Measurements from ENCODE around the gene EEF1AKMT2. TPM values are rescaled to one million over a fixed set of nuclear protein-coding genes. Genes with fewer than 3 reads are reported as not detected.

The EEF1AKMT2 gene
- total and polyA plus RNA-seq, 9 of the 15 experiments (the other 6 are each of a cell fraction or from before 2014, with no cell fraction given), result 9.3 to 34.3 (median 23.7) TPM

GRCh38 chr10:124717911-124718741 lies 73.6 kb downstream of the EEF1AKMT2 start (continued):
- no peak for TF ChIP-seq ZNF699 (CRISPR knock-in tag; IDR thresholded peaks at IDR 0.05; ENCODE audit: insufficient replicate concordance)
- no peak for TF ChIP-seq PHTF2 (CRISPR knock-in tag; IDR thresholded peaks at IDR 0.05)
- no peak for TF ChIP-seq CHCHD3 (CRISPR knock-in tag; IDR thresholded peaks at IDR 0.05)
- TF ChIP-seq ZNF165 (CRISPR knock-in tag; IDR thresholded peaks at IDR 0.05; ENCODE audit: borderline replicate concordance), result no peak
- TF ChIP-seq ZNF407 (IDR thresholded peaks at IDR 0.05; ENCODE audit: low read depth), result no peak
- peak; percentile 61; the same call in 1 of the 2 replicates for TF ChIP-seq MTA1 (IDR thresholded peaks at IDR 0.05; ENCODE audit: borderline replicate concordance)
- peak; percentile 59 for TF ChIP-seq PBX2 (CRISPR knock-in tag; IDR thresholded peaks at IDR 0.05; ENCODE audit: low read depth)
- peak; percentile 88 for TF ChIP-seq PBX2 (tag; conservative IDR thresholded peaks at IDR 0.05; ENCODE audit: low read depth)
- 0 out of 2 replicates have a peak, but pooled peaks have one; percentile 52 for TF ChIP-seq ZBTB17 (CRISPR knock-in tag; IDR thresholded peaks at IDR 0.05)
- TF ChIP-seq ZNF224 (CRISPR knock-in tag; IDR thresholded peaks at IDR 0.05), result no peak
- TF ChIP-seq FIP1L1 (IDR thresholded peaks at IDR 0.05; ENCODE audit: low read depth, low read length, poor library complexity, severe bottlenecking), result no peak
- TF ChIP-seq TAF15 (IDR thresholded peaks at IDR 0.05; ENCODE audit: low read depth, low read length), result no peak
- peak; percentile 91 for TF ChIP-seq ZNF175 (CRISPR knock-in tag; IDR thresholded peaks at IDR 0.05; ENCODE audit: low read depth)
- peak; percentile 56; the same call in 1 of the 2 replicates for TF ChIP-seq NCOA1 (IDR thresholded peaks at IDR 0.05; ENCODE audit: low read depth)
- no peak for TF ChIP-seq ZBTB1 (CRISPR knock-in tag; IDR thresholded peaks at IDR 0.05; ENCODE audit: borderline replicate concordance, low read depth)
- TF ChIP-seq ARHGAP35 (IDR thresholded peaks at IDR 0.05; ENCODE audit: partially characterized antibody), result no peak
- no peak for TF ChIP-seq FOXJ3 (CRISPR knock-in tag; IDR thresholded peaks at IDR 0.05)
- TF ChIP-seq ERF (CRISPR knock-in tag; IDR thresholded peaks at IDR 0.05), result no peak
- TF ChIP-seq DPF2 (IDR thresholded peaks at IDR 0.05), result peak; percentile 94
